Measurements from ENCODE around the gene CDA.

The CDA gene

DNA sequence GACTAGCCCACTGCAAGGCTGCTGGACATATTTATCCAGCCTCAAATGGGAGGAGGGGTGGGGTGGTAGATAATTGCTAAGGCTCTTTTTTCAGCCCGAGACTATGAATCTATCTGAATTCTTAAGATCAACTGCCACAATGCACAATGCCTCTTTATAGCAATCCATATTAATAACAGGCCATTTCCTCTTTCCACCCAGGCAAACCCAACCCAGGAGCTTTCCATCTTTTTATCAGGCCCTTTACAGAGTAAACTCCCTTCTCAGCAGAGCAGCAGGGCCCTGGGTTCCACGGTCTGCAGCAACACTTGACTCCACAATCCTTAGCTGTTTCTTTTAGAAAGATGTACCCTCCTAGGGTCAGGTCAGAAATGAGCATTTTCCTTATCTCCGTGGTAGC is 71.5 kb downstream of the CDA start:
- TF ChIP-seq, protein P1, sequence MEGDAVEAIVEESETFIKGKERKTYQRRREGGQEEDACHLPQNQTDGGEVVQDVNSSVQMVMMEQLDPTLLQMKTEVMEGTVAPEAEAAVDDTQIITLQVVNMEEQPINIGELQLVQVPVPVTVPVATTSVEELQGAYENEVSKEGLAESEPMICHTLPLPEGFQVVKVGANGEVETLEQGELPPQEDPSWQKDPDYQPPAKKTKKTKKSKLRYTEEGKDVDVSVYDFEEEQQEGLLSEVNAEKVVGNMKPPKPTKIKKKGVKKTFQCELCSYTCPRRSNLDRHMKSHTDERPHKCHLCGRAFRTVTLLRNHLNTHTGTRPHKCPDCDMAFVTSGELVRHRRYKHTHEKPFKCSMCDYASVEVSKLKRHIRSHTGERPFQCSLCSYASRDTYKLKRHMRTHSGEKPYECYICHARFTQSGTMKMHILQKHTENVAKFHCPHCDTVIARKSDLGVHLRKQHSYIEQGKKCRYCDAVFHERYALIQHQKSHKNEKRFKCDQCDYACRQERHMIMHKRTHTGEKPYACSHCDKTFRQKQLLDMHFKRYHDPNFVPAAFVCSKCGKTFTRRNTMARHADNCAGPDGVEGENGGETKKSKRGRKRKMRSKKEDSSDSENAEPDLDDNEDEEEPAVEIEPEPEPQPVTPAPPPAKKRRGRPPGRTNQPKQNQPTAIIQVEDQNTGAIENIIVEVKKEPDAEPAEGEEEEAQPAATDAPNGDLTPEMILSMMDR (IDR thresholded peaks at IDR 0.05; ENCODE audit: low read length, missing control alignments): no peak
- no peak for DNase-seq (ENCODE audit: low read depth)
- H3K4me3 ChIP-seq (replicated peaks; ENCODE audit: low read depth, low read length): peak overlapping the region; percentile 96

DNA sequence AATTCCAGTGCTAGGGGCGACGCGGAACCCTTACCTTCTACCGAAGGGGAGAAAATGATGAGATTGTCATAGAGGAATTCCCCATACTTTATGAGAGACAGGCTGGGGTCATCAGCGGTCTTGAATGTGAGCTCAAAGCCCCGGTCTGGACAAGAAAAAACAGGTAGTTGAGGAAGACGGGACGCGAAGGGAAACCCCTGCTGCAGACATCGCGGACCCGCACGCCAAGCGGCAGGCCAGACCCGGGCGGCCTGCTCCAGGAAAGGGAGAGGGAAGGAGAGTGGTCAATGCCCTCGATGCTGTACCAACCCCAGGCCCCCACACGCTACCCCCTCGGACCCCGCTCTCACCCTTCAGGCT is 71.9 kb downstream of the CDA start:
- peak overlapping the region; percentile 96 for H3K4me3 ChIP-seq (replicated peaks; ENCODE audit: low read depth, low read length)
- TF ChIP-seq, protein P1 (IDR thresholded peaks at IDR 0.05; ENCODE audit: low read length, missing control alignments): no peak
- no peak for DNase-seq (ENCODE audit: low read depth)

DNA sequence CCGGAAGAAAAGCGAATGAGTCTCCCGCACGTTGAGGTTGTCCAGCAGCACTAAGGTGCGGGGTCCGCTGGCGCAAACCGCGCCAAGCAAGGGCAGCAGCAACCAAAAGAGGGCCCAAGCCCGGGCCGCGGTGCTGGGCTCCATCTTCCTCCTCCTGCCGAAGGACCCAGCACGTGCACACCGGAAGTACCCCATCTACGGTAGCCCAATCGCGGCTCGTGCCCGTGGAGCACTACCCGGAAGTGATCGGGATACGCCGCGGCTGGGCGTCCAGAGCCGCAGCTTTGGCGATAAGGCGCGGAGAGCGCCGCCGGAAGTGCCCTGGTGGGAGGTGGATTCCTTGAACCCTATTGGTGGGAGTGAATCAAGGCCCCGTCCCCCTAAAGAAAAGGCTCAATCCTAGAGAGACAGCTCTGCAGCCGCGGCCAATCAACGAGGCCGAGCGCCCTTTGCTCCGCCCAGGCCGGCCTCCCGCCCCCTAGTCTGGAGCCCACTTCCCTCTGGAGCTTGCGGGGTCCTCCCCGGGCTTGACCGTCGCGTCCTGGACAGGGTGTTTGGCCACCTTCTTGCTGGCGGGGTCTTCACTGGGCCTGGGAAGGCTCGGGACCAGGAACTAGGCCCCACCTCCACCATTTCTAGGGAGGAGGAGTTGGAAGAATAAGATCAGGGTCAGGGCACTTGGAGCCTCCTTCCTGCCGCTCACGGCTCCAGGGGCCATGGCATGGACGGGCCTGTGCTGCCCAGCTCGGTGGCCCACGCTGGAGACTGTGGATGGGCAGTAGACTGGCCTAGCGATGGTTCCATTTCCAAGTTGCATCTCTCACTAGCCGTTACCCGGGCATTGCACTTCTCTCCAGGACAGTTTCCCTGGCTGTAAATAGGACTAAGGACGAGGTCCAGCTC is 72.6 kb downstream of the CDA start, which contains the start of gene DDOST:
TSS of gene DDOST (minus strand) at position 163 of the 903 bp plus-strand sequence. CDS start at position 144, 19 bp downstream.
- peak; percentile 97 for DNase-seq (ENCODE audit: low read depth)
- TF ChIP-seq, protein P1 (IDR thresholded peaks at IDR 0.05; ENCODE audit: low read length, missing control alignments): peak; percentile 42
- peak within 1 kb of the TSS; percentile 96 for H3K4me3 ChIP-seq (replicated peaks; ENCODE audit: low read depth, low read length)

DNA sequence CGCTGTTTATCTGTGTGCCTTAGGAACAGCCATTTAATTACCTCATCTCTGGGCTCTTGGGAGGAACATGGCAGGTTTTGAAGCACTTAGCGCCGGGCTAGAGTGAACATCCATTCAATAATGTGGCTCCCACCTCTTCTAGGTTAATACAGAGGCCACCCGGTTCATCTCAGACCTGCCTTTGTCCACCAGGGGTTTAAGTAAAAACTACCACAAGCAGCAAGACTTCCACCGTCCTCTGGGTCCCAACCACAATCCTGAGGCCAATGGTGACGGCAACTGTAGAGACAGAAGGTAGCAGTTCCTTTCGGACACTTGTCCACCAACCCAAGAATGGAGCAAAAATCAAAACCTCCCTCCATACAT is 73.2 kb downstream of the CDA start:
- TF ChIP-seq, protein P1 (IDR thresholded peaks at IDR 0.05; ENCODE audit: low read length, missing control alignments): no peak
- no peak for DNase-seq (ENCODE audit: low read depth)

DNA sequence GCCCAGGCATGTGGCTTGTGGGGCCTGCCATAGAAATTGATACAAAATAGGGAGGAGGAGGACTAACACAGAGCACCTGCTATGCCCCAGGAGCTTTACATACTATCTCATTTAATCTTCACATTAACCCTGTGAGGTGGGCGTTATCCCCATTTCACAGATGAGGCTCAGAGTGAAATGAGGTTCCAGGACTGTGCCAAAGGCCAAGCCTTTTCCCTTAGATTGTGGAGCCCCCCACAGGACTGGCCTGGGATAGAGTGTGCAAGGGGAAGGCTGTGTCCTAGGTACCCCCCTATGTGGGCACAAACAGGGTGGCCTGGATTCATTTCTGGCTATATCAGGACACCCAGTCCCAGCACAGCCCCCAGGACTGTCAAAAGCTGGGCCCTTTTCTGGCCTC is 74.5 kb downstream of the CDA start:
- TF ChIP-seq, protein P1 (IDR thresholded peaks at IDR 0.05; ENCODE audit: low read length, missing control alignments): no peak
- H3K4me3 ChIP-seq (replicated peaks; ENCODE audit: low read depth, low read length): no peak overlapping the region
- DNase-seq (ENCODE audit: low read depth): no peak

More for the DNA sequence above, 73.2 kb downstream of the CDA start:
- H3K4me3 ChIP-seq (replicated peaks; ENCODE audit: low read depth, low read length): peak overlapping the region; percentile 96

DNA sequence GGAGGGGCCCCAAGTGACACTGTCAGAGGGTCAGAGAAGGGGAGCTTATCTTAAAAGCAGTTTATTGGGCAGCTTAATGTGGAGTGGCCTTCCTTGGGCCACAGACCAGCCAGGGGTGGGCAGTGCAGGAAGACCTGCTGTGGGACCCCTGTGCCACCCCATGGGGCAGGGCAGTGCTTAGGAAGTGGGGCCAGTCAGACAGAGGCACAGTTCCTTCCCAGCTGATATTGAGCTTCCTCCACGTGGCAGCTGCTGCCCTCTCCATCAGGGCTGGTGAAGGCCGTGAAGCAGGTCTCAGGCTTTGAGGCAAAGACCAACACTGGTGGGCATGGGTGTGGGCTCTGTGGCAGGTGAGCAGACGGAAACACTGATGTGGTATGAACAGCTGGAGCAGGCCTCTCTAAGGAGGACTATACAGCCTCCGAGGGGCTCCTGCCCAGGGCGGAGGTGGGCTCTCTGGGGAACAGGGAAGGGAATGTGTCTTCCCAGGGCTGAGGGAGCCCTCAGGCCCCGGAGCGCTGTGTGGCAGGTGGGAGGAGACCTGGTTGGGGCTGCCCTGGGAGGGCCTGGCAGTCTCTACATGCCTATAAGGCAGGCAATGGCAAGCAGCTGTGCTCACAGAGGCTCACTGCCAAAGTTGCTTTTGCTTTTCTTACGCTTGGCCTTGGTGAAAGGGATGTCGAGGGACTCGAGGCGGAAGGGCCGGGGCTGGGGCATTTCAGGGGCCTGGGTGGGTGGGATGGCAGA is 75.2 kb downstream of the CDA start:
- H3K4me3 ChIP-seq (replicated peaks; ENCODE audit: low read depth, low read length): no peak overlapping the region
- TF ChIP-seq, protein P1 (IDR thresholded peaks at IDR 0.05; ENCODE audit: low read length, missing control alignments): no peak
- no peak for DNase-seq (ENCODE audit: low read depth)
